GM10847 (cell line): ENCODE results near the gene MROH2B.

Experiments used
- POLR2A ChIP-seq: IDR thresholded peaks from 2 replicates; pipeline ENCODE4 v1.6.1; 2011; ENCODE audit not compliant: insufficient read length; ENCODE audit errors: extremely low read depth

Gene MROH2B

DNA sequence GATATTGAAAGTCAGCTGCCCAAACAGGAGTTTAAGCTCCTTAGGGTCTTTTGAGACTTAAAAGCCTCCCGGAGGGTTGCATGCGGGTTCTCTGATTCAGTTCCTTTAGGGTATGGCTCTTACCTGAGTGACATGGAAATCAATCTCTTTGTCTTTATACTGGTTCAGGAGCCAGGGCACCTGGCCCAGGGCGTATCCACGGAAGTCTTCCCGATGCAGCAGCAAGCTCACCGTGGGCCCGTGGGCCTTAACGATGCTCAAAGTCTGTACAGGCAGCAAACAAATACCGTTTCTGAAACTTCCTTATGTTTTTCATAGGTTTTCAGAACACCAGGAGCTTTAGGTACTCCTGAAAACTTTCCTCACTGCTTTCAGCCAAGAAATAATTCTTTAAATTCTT is 13.2 kb downstream of the MROH2B start:
- TF ChIP-seq POLR2A, result no peak

DNA sequence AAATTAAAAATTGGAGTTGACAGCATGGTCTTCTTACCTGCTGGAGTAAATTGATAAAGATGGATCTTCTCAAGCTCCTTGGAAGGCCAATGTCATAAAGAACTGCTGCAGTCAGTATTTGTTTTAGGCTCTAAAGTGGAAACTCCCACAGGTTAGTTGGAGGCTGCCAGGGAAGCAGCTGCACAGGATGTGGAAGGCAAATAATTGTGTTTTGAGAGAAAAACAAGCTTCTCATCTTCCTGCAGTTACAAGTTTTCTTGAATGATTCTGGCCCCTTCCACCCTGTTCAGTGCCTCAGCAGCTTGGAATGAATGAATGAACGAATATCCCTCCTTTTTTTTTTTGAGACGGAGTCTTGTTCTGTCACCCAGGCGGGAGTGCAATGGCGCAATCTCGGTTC is 13.9 kb downstream of the MROH2B start:
- TF ChIP-seq POLR2A, result no peak

GRCh38 chr5:41048986-41049385 is 22.2 kb downstream of the MROH2B start:
- no peak for TF ChIP-seq POLR2A

DNA sequence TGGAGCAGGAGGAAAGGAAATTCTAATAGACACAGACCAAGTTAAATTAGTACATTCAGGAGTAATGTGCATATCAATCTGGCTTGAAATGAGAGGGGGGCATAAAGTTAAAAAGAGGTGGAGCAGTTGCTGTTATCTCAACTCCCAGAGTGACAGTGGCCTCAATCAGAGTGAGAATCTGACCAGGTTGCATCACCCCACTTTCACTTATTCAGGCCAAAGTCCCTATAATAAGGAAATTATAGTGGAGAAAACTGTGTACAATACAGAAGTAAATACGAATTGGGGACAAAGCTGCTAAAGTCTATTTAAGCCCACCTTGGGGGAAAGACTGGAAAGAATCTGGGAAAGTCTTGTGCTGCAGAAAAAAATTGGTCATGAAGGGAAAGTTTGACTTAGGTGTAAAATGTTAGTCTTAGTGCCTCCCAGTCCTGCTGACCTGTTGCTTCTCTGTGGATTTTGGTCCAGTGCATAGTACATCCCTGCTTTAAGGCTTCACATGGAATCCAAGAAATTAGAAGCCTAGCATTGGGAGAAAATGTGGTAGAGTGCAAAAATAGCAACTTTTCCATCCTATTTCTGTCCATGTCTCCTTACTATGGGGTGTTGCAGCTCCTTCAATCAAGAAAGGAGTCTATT is 27.9 kb downstream of the MROH2B start:
- TF ChIP-seq POLR2A, result no peak

- no peak for TF ChIP-seq POLR2A
Observed at GRCh38 chr5:41032973-41033372, 38.2 kb downstream of the MROH2B start.

DNA sequence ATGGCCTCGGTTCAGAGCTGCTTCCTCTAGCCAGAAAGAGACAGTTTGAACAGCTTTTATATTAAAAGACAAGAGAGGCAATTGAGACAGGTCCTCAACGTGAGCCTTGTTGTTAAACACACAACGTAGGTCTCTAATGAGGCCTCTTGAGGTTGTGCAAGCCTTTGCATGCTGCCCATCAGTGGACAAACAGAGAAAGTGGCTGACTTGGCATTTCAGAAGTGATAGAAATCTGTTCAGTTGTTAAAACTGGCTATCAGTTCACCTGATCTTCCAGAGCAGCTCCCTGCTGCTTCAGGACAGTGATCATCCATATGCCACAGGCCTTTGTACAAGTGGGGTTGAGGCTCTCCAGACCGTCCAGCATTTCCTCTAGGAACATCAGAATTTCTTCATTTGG is 58.8 kb downstream of the MROH2B start:
- no peak for TF ChIP-seq POLR2A

DNA sequence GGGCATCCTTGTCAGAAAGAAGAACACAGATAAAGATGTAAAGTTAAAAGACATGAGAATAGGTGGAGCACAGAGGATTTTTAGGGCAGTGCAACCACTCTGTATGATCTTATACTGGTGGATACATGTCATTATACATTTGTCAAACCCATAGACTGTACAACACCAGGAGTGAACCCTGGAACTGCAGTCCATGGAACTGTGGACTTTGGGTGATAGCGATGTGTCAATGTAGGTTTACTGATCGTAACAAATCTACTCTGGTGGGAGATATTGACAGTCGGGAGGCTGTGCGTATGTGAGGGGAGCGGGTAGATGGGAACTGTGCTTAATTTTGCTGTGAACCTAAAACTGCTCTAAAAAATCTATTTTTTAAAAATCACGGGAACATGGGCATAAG is 60.6 kb downstream of the MROH2B start:
- TF ChIP-seq POLR2A, result no peak

DNA sequence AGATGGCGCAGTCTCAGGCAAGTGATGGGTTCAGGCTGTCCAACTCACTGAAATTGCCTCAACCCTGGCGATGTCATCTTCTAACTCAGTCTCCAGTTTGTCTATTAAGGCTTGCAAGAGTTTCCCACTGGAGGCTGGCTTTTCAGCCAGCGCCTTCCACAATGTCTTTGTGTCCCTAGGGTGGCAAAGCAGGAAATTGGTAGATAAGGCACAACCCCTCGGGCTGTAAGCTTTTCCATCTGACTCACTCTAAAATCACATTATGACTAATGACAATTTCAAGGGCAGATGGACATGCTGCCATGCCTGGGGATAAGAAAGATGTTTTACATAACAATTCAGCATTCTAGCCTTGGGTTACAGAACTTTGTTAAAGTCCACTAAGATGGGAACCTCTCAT is 61.9 kb downstream of the MROH2B start:
- no peak for TF ChIP-seq POLR2A

- no peak for TF ChIP-seq POLR2A
Observed at GRCh38 chr5:41004931-41005330, 66.2 kb downstream of the MROH2B start.

DNA sequence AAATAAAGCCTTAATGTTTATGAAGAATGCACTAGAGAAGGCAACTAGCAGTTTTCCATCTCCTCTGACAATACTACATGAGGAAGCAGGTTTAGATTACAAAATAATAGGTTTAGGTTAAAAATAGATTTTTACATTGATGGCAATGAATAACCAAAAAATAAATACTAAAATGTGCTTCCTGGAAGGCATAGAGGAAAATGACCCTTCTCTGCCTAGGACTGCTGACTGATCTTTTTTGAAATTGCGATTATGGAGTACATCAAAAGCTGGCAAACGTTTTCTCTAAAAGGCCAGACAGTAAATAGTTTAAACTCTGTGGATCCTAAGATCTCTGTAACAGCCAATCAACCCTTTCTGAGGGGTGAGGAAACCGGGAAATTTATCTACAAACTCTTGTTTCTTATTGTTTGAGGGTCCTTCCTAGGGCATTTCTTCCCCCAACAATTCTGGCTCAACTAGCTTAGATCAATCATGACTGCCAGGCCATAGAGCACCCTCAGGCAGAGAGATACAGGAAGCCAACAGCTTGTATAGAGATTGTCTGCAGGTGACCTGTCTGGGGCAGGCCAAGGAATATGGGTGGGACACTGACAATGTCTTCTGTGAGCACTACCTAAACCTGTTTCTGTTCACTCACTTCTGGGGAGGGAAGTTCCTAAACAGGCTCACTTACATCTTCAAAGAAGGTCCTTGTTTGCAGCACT is 67.3 kb downstream of the MROH2B start:
- no peak for TF ChIP-seq POLR2A

DNA sequence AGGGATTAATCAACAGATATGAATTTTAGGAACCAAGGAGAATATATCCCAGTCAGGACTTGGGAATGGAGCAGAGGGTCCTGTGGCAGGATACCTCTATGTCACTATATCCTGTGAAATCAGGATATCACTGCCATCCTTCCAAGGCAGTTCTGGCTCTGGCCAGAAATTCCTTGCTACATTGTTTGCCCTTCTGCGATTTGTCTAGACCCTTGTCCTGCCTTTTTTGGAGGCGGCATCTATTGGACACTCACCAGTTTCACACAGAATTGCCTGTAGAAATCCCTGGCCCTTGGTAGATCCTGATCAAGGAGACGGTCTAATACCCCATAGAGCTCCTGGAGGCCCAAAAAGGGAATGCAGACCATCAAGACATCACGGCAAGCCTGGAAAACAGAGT is 71.2 kb downstream of the MROH2B start:
- no peak for TF ChIP-seq POLR2A

DNA sequence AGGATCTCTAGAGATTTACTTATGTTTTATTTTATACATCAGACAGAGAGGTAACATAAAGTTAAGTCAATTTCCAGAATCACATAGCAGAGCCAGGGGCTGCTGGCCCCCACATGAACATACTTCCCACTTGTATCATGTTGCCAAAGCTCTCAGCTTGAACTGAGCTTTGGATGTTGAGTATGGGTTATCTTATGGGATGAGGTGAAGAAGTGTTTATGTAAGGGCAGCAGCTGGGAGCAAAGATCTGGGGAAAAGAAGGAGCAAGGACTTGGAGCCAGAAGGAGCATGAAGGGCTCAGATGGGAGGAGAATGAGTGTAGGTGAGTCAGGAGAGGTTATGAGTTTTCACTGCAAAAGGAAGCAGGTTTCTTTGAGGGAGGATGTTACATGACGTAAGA is 72.0 kb downstream of the MROH2B start:
- no peak for TF ChIP-seq POLR2A

DNA sequence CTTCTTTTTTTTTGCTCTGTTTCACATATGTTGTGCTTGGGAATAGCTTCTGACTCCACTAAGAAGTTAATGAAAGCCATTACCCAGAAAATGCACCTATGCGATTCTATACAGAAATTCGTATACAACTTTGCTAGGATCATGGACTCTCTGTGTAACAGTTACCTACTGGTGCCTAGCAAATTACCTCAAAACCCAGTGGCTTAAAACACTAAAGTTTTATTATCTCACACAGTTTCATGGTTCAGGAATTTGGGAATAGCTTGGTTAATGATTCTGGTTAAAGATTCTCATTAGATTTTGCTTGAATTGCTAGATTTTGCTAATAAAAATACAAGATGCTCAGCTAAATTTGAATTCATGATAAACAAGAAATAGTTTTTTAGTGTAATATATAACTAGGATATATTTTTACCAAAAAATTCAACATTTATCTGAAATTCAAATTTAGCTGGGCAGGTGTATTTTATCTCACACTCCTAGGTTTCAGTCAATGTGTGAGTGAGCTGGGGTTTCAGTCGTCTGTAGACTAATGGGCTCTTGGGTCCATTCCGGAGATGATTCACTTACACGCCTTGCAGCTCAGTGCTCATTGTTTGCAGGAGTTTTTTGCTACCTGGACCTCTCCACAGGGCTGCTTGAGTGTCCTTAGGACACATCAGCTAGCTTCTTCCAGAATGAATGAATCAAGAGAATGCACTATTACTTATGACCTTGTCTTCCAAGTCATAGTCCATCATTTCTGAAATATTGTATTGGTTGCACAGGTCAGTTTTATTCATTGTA is 75.1 kb downstream of the MROH2B start:
- TF ChIP-seq POLR2A, result no peak

DNA sequence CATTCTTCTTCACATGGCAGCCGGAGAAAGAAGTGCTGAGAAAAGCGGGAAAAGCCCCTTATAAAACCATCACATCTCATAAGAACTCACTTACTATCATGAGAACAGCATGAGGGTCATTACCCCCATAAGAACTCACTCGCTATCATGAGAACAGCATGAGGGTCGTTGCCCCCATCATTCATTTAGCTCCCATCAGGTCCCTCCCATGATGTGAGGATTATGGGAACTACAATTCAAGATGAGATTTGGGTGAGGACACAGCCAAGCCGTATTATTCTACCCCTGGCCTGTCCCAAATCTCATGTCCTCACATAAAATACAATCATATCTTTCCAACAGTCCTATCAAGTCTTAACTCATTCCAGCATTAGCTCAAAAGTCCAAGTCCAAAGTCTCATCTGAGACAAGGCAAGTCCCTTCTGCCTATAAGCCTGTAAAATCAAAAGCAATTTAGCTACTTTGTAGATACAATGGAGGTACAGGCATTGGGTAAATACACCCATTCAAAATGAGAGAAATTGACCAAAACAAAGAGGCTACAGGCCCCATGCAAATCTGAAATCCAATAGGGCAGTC is 79.1 kb downstream of the MROH2B start:
- TF ChIP-seq POLR2A, result no peak

DNA sequence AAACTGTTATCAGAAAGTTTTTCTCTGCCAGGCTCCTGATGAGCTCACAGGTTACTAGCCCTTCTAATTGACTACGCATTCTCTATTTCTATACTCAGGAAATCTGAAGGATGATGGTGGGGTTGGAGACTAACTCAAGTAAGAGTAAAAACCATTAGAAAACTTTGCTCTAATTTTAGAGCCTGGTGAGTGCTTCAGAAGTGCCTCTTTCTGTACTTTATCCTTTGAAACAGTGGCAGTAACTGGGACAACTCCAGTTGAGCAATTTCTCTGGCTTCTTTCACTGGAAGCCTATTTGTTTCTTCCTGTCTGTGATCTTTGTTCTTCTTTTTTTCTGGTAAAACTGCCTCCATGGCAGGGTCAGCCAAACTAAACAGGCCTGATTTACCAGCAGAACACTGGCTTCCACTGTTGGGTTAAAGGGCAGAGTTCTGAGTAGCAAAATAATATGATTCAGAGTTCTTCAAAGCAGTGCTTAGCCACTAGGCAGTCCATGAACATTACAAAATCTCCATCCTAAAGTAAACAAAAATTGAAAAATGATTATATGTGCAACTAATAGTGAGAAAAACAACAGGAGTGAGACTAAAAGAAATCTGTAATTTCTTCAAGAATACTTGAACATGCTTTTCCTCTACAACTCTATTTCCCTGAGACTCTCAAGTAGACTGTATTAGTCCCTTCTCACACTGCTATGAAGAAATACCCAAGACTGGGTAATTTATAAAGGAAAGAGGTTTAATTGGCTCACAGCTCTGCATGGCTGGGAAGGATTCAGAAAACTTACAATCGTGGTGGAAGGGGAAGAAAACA is 79.8 kb downstream of the MROH2B start:
- TF ChIP-seq POLR2A, result no peak

GRCh38 chr5:40988746-40989510 is 82.2 kb downstream of the MROH2B start:
- TF ChIP-seq POLR2A, result no peak
